ENCODE measurements around the gene BCL2L15. TPM values are rescaled to one million over a fixed set of nuclear protein-coding genes. Genes with fewer than 3 reads are reported as not detected.

Gene BCL2L15
- total RNA-seq, 1 donor from 2014 or later, result 0.84 TPM

DNA sequence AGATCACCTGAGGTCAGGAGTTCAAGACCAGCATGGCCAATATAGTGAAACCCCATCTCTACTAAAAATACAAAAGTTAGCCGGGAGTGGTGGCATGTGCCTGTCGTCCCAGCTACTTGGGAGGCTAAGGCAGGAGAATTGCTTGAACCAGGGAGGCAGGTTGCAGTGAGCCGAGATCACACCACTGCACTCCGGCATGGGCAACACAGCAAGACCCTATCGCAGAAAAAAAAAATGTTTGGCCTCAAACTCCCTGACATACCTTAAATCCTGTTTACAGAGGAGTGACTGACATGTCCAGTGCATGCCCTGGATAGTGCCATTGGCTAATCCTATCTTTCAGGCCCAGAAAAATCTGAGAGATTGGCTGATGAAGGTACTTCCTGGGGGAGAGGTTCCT lies 29.6 kb upstream of the BCL2L15 start:
- peaks cover 10% of the 10 kb centered on the region for H3K27me3 Mint-ChIP-seq (ENCODE audit: low read depth)
- no peaks in the 10 kb centered on the region for H3K9me3 Mint-ChIP-seq
- H3K36me3 Mint-ChIP-seq (ENCODE audit: low read depth), result peaks cover 2% of the 10 kb centered on the region
- TF ChIP-seq, protein P1, sequence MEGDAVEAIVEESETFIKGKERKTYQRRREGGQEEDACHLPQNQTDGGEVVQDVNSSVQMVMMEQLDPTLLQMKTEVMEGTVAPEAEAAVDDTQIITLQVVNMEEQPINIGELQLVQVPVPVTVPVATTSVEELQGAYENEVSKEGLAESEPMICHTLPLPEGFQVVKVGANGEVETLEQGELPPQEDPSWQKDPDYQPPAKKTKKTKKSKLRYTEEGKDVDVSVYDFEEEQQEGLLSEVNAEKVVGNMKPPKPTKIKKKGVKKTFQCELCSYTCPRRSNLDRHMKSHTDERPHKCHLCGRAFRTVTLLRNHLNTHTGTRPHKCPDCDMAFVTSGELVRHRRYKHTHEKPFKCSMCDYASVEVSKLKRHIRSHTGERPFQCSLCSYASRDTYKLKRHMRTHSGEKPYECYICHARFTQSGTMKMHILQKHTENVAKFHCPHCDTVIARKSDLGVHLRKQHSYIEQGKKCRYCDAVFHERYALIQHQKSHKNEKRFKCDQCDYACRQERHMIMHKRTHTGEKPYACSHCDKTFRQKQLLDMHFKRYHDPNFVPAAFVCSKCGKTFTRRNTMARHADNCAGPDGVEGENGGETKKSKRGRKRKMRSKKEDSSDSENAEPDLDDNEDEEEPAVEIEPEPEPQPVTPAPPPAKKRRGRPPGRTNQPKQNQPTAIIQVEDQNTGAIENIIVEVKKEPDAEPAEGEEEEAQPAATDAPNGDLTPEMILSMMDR (conservative IDR thresholded peaks at IDR 0.05), result no peak
- DNase-seq (ENCODE audit: low read depth, low spot score), result no peak
- H3K27ac Mint-ChIP-seq (ENCODE audit: unreplicated experiment), result peak overlapping the region; percentile 75
- H3K4me1 Mint-ChIP-seq, result no peaks in the 10 kb centered on the region
- no peak overlapping the region for H3K4me3 Mint-ChIP-seq

DNA sequence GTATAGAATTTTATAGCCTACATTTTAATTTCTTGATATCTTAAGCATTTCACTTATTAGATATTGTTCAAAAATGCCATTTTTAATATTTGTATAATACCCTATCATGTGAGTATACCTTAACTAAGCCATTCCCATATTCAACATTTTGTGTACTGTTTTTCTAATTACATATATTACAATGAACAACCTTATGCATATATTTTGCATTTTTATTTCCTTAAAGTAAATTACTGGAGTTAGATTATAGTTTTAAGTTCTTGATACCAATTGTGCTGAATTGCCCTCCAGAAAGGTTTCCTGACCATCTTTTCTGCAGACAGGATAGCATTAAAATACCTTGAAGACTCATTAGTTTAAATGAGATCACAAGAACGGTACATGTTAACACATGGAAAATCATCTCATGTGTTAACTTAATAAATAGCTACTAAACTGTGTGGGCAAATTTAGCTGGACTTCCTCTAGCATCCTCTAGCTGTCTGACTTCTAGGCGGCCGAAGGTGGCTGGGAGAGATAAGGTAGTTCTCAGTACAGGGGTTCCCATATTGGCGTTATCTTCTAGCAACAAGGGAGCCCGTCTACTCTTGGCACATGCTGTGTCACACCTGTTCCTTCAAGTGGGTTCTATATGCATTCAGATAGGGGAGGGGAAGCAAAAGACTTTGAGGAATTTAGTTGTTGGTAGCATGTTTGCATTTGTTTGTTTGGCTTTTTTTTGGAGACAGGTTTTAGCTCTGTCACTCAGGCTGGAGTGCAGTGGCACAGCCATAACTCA lies 26.7 kb upstream of the BCL2L15 start:
- no peak for DNase-seq (ENCODE audit: low read depth, low spot score)
- Mint-ChIP-seq H3K4me3 (no peak overlapping the region), H3K9me3 (no peaks in the 10 kb centered on the region), H3K27me3 (ENCODE audit: low read depth) (no peaks in the 10 kb centered on the region), H3K36me3 (ENCODE audit: low read depth) (peaks cover 6% of the 10 kb centered on the region), H3K4me1 (no peaks in the 10 kb centered on the region), H3K27ac (ENCODE audit: unreplicated experiment) (no peak overlapping the region)
- TF ChIP-seq, protein P1 (conservative IDR thresholded peaks at IDR 0.05), result no peak

DNA sequence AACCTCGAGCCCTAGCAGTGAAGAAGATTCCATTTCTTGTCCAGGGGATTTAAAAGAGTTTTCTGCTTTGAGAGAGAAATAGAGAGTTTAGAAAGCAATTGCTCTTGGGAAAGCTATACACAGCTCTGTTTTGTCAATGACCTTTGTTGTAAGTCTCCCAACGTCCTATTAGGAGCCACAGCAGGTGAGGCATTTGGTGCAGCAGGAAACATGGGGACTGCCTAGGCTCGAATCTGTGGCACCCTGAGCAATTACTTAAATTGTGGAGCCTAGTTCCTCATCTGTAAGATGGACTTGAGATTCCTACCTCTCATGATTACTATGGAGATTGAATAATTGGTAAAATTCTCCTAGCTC lies 25.9 kb upstream of the BCL2L15 start:
- Mint-ChIP-seq H3K9me3 (no peaks in the 10 kb centered on the region), H3K36me3 (ENCODE audit: low read depth) (peaks cover 6% of the 10 kb centered on the region), H3K4me3 (no peak overlapping the region), H3K4me1 (no peaks in the 10 kb centered on the region), H3K27ac (ENCODE audit: unreplicated experiment) (no peak overlapping the region), H3K27me3 (ENCODE audit: low read depth) (no peaks in the 10 kb centered on the region)
- no peak for DNase-seq (ENCODE audit: low read depth, low spot score)
- TF ChIP-seq, protein P1 (conservative IDR thresholded peaks at IDR 0.05), result no peak

DNA sequence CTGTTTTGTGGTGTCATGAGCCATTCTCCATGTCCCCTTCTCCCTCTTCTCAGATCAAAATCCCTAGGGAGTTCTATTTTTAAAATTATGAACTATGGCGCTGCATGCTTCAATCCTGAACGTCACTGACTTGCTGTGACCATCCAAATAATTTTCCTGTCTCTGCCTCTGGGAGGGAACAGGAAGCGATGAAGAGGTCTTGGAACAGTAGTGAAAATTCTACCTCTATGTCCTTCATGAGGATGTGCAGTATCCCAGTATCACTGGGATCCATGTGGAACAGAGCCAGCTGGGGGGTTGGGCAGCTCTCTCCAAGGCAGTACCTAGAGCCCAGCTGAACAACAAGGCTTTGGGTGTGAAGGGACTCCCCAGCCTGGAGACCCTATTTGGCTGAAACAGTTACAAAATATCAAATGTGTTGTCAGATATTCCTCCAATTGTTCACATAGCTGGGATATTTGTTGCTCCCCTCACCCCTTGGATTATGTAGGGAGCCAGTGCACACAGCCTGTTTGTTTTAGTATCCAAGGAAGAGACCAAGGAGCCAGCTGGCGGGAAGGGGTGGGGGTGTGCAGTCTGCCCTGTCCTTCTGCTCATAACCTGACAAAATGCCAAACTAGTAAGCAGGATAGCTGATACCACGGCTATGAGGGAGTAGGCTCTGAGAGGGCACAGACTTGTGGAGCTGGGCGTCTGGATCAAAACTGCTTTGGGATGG lies 25.4 kb upstream of the BCL2L15 start:
- Mint-ChIP-seq H3K4me1 (peaks cover 4% of the 10 kb centered on the region), H3K27ac (ENCODE audit: unreplicated experiment) (peak overlapping the region; percentile 57), H3K4me3 (no peak overlapping the region), H3K27me3 (ENCODE audit: low read depth) (no peaks in the 10 kb centered on the region), H3K9me3 (no peaks in the 10 kb centered on the region), H3K36me3 (ENCODE audit: low read depth) (peaks cover 9% of the 10 kb centered on the region)
- no peak for DNase-seq (ENCODE audit: low read depth, low spot score)
- TF ChIP-seq, protein P1 (conservative IDR thresholded peaks at IDR 0.05), result no peak

DNA sequence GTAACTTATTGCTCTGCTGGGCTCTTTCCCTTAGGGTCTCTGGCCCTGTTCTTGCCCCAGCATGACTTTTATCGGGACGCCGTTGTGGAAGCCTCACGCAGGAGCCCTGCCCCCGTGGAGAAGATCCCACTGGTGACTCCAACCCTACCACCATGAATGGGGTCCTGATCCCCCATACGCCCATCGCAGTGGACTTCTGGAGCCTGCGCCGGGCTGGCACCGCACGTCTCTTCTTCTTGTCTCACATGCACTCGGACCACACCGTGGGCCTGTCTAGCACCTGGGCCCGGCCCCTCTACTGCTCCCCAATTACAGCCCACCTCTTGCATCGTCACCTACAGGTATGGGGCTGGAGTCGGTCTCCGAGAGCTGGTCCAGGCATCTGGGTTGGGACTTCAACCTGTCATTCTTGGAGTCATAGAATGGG lies 18.1 kb upstream of the BCL2L15 start:
- H3K4me1 Mint-ChIP-seq, result peaks cover 29% of the 10 kb centered on the region
- H3K27ac Mint-ChIP-seq (ENCODE audit: unreplicated experiment), result peak overlapping the region; percentile 78
- no peaks in the 10 kb centered on the region for H3K27me3 Mint-ChIP-seq (ENCODE audit: low read depth)
- peak overlapping the region; percentile 98 for H3K4me3 Mint-ChIP-seq
- H3K36me3 Mint-ChIP-seq (ENCODE audit: low read depth), result peaks cover 4% of the 10 kb centered on the region
- TF ChIP-seq, protein P1 (conservative IDR thresholded peaks at IDR 0.05), result no peak
- H3K9me3 Mint-ChIP-seq, result no peaks in the 10 kb centered on the region
- no peak for DNase-seq (ENCODE audit: low read depth, low spot score)

All from neural crest cell (in vitro differentiated cells).